Fibroblast of lung (primary cell): Measurements from ENCODE around the gene GXYLT1.

Experiments used
- EZH2 ChIP-seq: IDR thresholded peaks from 2 replicates; pipeline ENCODE4 v1.5.1; 2012; ENCODE audit warnings: low read length, control low read depth, mild to moderate bottlenecking; ENCODE audit errors: missing control alignments
- TF ChIP-seq, protein P1 (sequence below), 2 donors: IDR thresholded peaks in 1 of 2; conservative IDR thresholded peaks in 1 of 2; 1 replicate in 1 of 2; 2 replicates in 1 of 2; pipeline ENCODE4 v1.5.1; 2011 to 2012; ENCODE audit warnings: low read length in 2 of 2, control low read depth in 1 of 2, inconsistent platforms in 1 of 2, low read depth in 1 of 2, mild to moderate bottlenecking in 1 of 2

DNA sequence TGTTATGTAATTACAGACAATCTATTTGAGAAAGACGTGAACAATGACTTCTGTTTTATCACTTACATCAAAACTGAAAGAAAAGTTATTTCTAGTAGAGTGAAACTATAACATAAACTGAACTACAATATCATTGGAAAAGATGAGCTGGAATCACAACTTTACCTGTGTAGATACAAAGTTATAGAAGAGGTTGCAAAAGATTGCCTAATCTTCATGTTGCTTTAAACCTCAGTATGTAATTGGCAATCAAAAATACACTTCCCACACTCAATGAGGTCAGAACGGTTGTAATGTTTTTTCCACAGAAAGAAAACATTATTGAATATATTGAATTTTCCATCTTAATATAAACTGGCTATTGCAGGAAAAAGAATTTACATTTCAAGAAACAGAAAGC lies 37.7 kb upstream of the GXYLT1 start:
- TF ChIP-seq, protein P1, sequence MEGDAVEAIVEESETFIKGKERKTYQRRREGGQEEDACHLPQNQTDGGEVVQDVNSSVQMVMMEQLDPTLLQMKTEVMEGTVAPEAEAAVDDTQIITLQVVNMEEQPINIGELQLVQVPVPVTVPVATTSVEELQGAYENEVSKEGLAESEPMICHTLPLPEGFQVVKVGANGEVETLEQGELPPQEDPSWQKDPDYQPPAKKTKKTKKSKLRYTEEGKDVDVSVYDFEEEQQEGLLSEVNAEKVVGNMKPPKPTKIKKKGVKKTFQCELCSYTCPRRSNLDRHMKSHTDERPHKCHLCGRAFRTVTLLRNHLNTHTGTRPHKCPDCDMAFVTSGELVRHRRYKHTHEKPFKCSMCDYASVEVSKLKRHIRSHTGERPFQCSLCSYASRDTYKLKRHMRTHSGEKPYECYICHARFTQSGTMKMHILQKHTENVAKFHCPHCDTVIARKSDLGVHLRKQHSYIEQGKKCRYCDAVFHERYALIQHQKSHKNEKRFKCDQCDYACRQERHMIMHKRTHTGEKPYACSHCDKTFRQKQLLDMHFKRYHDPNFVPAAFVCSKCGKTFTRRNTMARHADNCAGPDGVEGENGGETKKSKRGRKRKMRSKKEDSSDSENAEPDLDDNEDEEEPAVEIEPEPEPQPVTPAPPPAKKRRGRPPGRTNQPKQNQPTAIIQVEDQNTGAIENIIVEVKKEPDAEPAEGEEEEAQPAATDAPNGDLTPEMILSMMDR (conservative IDR thresholded peaks at IDR 0.05 in 1 of 2, IDR thresholded peaks at IDR 0.05 in 1 of 2; ENCODE audit: low read depth in 1 of 2, low read length in 2 of 2): no peak
- no peak for TF ChIP-seq EZH2
